Vagina (tissue), 2 donors: ENCODE data around the gene IQCM. TPM values are rescaled to one million over a fixed set of nuclear protein-coding genes. Genes with fewer than 3 reads are reported as not detected.

ENCODE experiments used
- DNase-seq, 2 donors: peaks; one replicate each; pipeline ENCODE4 v3.0.0-alpha.2; 2017; ENCODE audit errors: extremely low spot score in 2 of 2
- H3K27ac ChIP-seq: fragments of 200-600 bp; sonication (generic); one replicate; pipeline ENCODE4 v1.5.1; 2019
- H3K27me3 ChIP-seq: fragments of 200-600 bp; sonication (generic); one replicate; pipeline ENCODE4 v1.5.1; 2019
- H3K36me3 ChIP-seq, 2 donors: fragments of 200-600 bp; sonication (generic); one replicate each; pipeline ENCODE4 v1.5.1; 2017 to 2019
- H3K4me1 ChIP-seq: fragments of 200-600 bp; sonication (generic); one replicate; pipeline ENCODE4 v1.5.1; 2019
- H3K4me3 ChIP-seq, 2 donors: fragments of 200-600 bp; sonication (generic); 1 replicate in 1 of 2; 2 replicates in 1 of 2; pipeline ENCODE4 v1.5.1; 2016 to 2019
- H3K9me3 ChIP-seq: fragments of 200-600 bp; sonication (generic); one replicate; pipeline ENCODE4 v1.5.1; 2019
- CTCF ChIP-seq, 3 experiments: fragments of 450-650 bp in 2 of 3; fragments of 200-600 bp in 1 of 3; sonication (generic) in 1 of 3; IDR thresholded peaks; one replicate each; pipeline ENCODE4 v1.5.1; 2017 to 2019; ENCODE audit warnings: antibody characterized with exemption in 3 of 3, mild to moderate bottlenecking in 2 of 3, moderate library complexity in 2 of 3
- POLR2A ChIP-seq, 2 donors: fragments of 450-650 bp; IDR thresholded peaks; one replicate each; pipeline ENCODE4 v1.6.1; 2017; ENCODE audit warnings: antibody characterized with exemption in 2 of 2, mild to moderate bottlenecking in 2 of 2, moderate library complexity in 2 of 2
- POLR2AphosphoS5 ChIP-seq, 2 donors: sonication (generic); formaldehyde crosslinking; IDR thresholded peaks; one replicate each; pipeline ENCODE4 v1.9.0; 2017; ENCODE audit warnings: antibody characterized with exemption in 2 of 2, mild to moderate bottlenecking in 2 of 2, low read depth in 1 of 2; ENCODE audit not compliant: insufficient read depth in 1 of 2
- intact Hi-C: fragments of 100-400 bp; cut with DNase I; formaldehyde crosslinking; loops from one replicate; pipeline ENCODE4 v1.15.1; 2023
- total RNA-seq: library from RNA; depleted of rRNA; stranded (reverse); fragments of >200 nt; gene quantifications from one replicate; pipeline ENCODE4 v1.2.3, GENCODE V29; 2016

The IQCM gene
- total RNA-seq, 1 donor from 2014 or later: not detected

- H3K36me3 ChIP-seq: no peaks in the 10 kb centered on the region
- no peak for TF ChIP-seq POLR2A (IDR thresholded peaks at IDR 0.05)
- TF ChIP-seq CTCF (IDR thresholded peaks at IDR 0.05): no peak
- no peak for TF ChIP-seq POLR2AphosphoS5 (IDR thresholded peaks at IDR 0.05; ENCODE audit: insufficient read depth in 1 of 2, low read depth in 1 of 2)
- H3K4me1 ChIP-seq: no peaks in the 10 kb centered on the region
- H3K27me3 ChIP-seq: no peaks in the 10 kb centered on the region
- H3K9me3 ChIP-seq: no peaks in the 10 kb centered on the region
- H3K27ac ChIP-seq: no peak overlapping the region
- H3K4me3 ChIP-seq: no peak overlapping the region
- DNase-seq: no peak
- intact Hi-C loops: no loop called here
Observed at GRCh38 chr4:149719357-149719756, 96.3 kb downstream of the IQCM start.

GRCh38 chr4:149718500-149718899 is 97.1 kb downstream of the IQCM start:
- DNase-seq: no peak
- Histone ChIP-seq H3K36me3 (no peaks in the 10 kb centered on the region), H3K4me3 (no peak overlapping the region), H3K27me3 (no peaks in the 10 kb centered on the region), H3K9me3 (no peaks in the 10 kb centered on the region), H3K4me1 (no peaks in the 10 kb centered on the region), H3K27ac (no peak overlapping the region)
- intact Hi-C loops: no loop called here
- TF ChIP-seq CTCF (IDR thresholded peaks at IDR 0.05): no peak
- TF ChIP-seq POLR2AphosphoS5 (IDR thresholded peaks at IDR 0.05; ENCODE audit: insufficient read depth in 1 of 2, low read depth in 1 of 2): no peak
- no peak for TF ChIP-seq POLR2A (IDR thresholded peaks at IDR 0.05)

GRCh38 chr4:149716728-149717127 is 98.9 kb downstream of the IQCM start:
- H3K27ac ChIP-seq: no peak overlapping the region
- no peaks in the 10 kb centered on the region for H3K9me3 ChIP-seq
- no peak overlapping the region for H3K4me3 ChIP-seq
- no peak for TF ChIP-seq POLR2AphosphoS5 (IDR thresholded peaks at IDR 0.05; ENCODE audit: insufficient read depth in 1 of 2, low read depth in 1 of 2)
- no peak for TF ChIP-seq CTCF (IDR thresholded peaks at IDR 0.05)
- TF ChIP-seq POLR2A (IDR thresholded peaks at IDR 0.05): no peak
- DNase-seq: no peak
- intact Hi-C loops: no loop called here
- H3K4me1 ChIP-seq: no peaks in the 10 kb centered on the region
- H3K27me3 ChIP-seq: no peaks in the 10 kb centered on the region
- no peaks in the 10 kb centered on the region for H3K36me3 ChIP-seq

- H3K4me3 ChIP-seq: no peak overlapping the region
- no peak for DNase-seq
- intact Hi-C loops: no loop called here
- H3K27ac ChIP-seq: no peak overlapping the region
- no peaks in the 10 kb centered on the region for H3K36me3 ChIP-seq
- H3K9me3 ChIP-seq: no peaks in the 10 kb centered on the region
- H3K4me1 ChIP-seq: no peaks in the 10 kb centered on the region
- H3K27me3 ChIP-seq: no peaks in the 10 kb centered on the region
- TF ChIP-seq POLR2A (IDR thresholded peaks at IDR 0.05) (no peak), CTCF (IDR thresholded peaks at IDR 0.05) (no peak), POLR2AphosphoS5 (IDR thresholded peaks at IDR 0.05; ENCODE audit: insufficient read depth in 1 of 2, low read depth in 1 of 2) (no peak)
Observed at GRCh38 chr4:149715822-149716585, 99.6 kb downstream of the IQCM start.

GRCh38 chr4:149713031-149713430 is 102.6 kb downstream of the IQCM start:
- Histone ChIP-seq H3K27me3 (no peaks in the 10 kb centered on the region), H3K36me3 (no peaks in the 10 kb centered on the region), H3K27ac (no peak overlapping the region), H3K4me3 (no peak overlapping the region), H3K4me1 (no peaks in the 10 kb centered on the region), H3K9me3 (no peaks in the 10 kb centered on the region)
- intact Hi-C loops: no loop called here
- no peak for DNase-seq
- TF ChIP-seq CTCF (IDR thresholded peaks at IDR 0.05) (no peak), POLR2A (IDR thresholded peaks at IDR 0.05) (no peak), POLR2AphosphoS5 (IDR thresholded peaks at IDR 0.05; ENCODE audit: insufficient read depth in 1 of 2, low read depth in 1 of 2) (no peak)
